ENCODE measurements around the gene FAM3D. TPM values are rescaled to one million over a fixed set of nuclear protein-coding genes. Genes with fewer than 3 reads are reported as not detected.
"Not testable (repeated sequence)": the region's sequence is repeated elsewhere in the genome, so short reads cannot be mapped to it uniquely, and the experiment has no call there.

The FAM3D gene
- polyA plus RNA-seq, 1 of the 3 experiments (the other 2 are of a cell fraction) = not detected

- Histone ChIP-seq H4K20me1 (ENCODE audit: insufficient read depth) (no peaks in the 10 kb centered on the region), H3F3A (replicated peaks; ENCODE audit: insufficient read depth) (no peaks in the 10 kb centered on the region), H3K27ac (ENCODE audit: low read depth in 2 of 2, low read length in 1 of 2) (no peak overlapping the region), H3K9me2 (no peaks in the 10 kb centered on the region), H3K36me3 (replicated peaks in 1 of 2; ENCODE audit: control insufficient read depth in 1 of 2, insufficient read depth in 2 of 2, low read length in 1 of 2) (no peaks in the 10 kb centered on the region), H3K9me3 (no peaks in the 10 kb centered on the region), H3K4me1 (ENCODE audit: control insufficient read depth in 1 of 2, insufficient read depth in 2 of 2, low read depth in 1 of 2, low read length in 1 of 2) (no peaks in the 10 kb centered on the region), H3K79me2 (ENCODE audit: insufficient read depth) (no peaks in the 10 kb centered on the region), H3K4me2 (no peak overlapping the region), H3K9ac (no peak overlapping the region), H2AFZ (ENCODE audit: low read depth) (no peak overlapping the region), H3K27me3 (ENCODE audit: insufficient read depth) (no peaks in the 10 kb centered on the region), H3K4me3 (ENCODE audit: low read depth in 2 of 2, low read length in 1 of 2) (no peak overlapping the region)
- POLR2A ChIA-PET = no interaction called here
- no peak for DNase-seq
- no peak for TF ChIP-seq GABPA (IDR thresholded peaks at IDR 0.05; ENCODE audit: low read depth)
- TF ChIP-seq RXRA (IDR thresholded peaks at IDR 0.05; ENCODE audit: borderline replicate concordance, low read depth) = no peak
- no peak for TF ChIP-seq GATA2 (CRISPR knock-in tag; IDR thresholded peaks at IDR 0.05)
- CTCF ChIA-PET = no interaction called here
Measured at GRCh38 chr3:58698246-58698645, 31.7 kb upstream of the FAM3D start.

- Histone ChIP-seq H3K4me1 (ENCODE audit: control insufficient read depth in 1 of 2, insufficient read depth in 2 of 2, low read depth in 1 of 2, low read length in 1 of 2) (no peaks in the 10 kb centered on the region), H3K27ac (ENCODE audit: low read depth in 2 of 2, low read length in 1 of 2) (no peak overlapping the region), H4K20me1 (ENCODE audit: insufficient read depth) (no peaks in the 10 kb centered on the region), H3K9me2 (no peaks in the 10 kb centered on the region), H3K79me2 (ENCODE audit: insufficient read depth) (no peaks in the 10 kb centered on the region), H3K9ac (no peak overlapping the region), H2AFZ (ENCODE audit: low read depth) (no peak overlapping the region), H3K36me3 (replicated peaks in 1 of 2; ENCODE audit: control insufficient read depth in 1 of 2, insufficient read depth in 2 of 2, low read length in 1 of 2) (no peaks in the 10 kb centered on the region), H3F3A (replicated peaks; ENCODE audit: insufficient read depth) (no peaks in the 10 kb centered on the region), H3K27me3 (ENCODE audit: insufficient read depth) (no peaks in the 10 kb centered on the region), H3K4me3 (ENCODE audit: low read depth in 2 of 2, low read length in 1 of 2) (no peak overlapping the region), H3K4me2 (no peak overlapping the region), H3K9me3 (peaks cover 3% of the 10 kb centered on the region; the same call in 1 of the 2 replicates)
- ChIA-PET CTCF (no interaction called here), POLR2A (no interaction called here)
- no peak for TF ChIP-seq RAD21 (IDR thresholded peaks at IDR 0.05; ENCODE audit: low read length)
- TF ChIP-seq FOXM1 (IDR thresholded peaks at IDR 0.05; ENCODE audit: low read depth) = no peak
- TF ChIP-seq MEF2A (IDR thresholded peaks at IDR 0.05; ENCODE audit: borderline replicate concordance, low read depth) = no peak
- TF ChIP-seq CTCF (IDR thresholded peaks at IDR 0.05) = no peak
- no peak for TF ChIP-seq GABPA (IDR thresholded peaks at IDR 0.05; ENCODE audit: low read depth)
- TF ChIP-seq JUND (IDR thresholded peaks at IDR 0.05) = no peak
- TF ChIP-seq REST (IDR thresholded peaks at IDR 0.05; ENCODE audit: low read depth, low read length) = no peak
- no peak for DNase-seq
Measured at GRCh38 chr3:58697561-58697960, 31.0 kb upstream of the FAM3D start.

- H3K79me2 ChIP-seq (ENCODE audit: insufficient read depth); H3K4me2 ChIP-seq; H3K36me3 ChIP-seq (replicated peaks in 1 of 2; ENCODE audit: control insufficient read depth in 1 of 2, insufficient read depth in 2 of 2, low read length in 1 of 2); H3F3A ChIP-seq (replicated peaks; ENCODE audit: insufficient read depth); DNase-seq; H3K4me3 ChIP-seq (ENCODE audit: low read depth in 2 of 2, low read length in 1 of 2); H3K27me3 ChIP-seq (ENCODE audit: insufficient read depth); H3K9me2 ChIP-seq; H3K9ac ChIP-seq; POLR2A ChIA-PET; H3K27ac ChIP-seq (ENCODE audit: low read depth in 2 of 2, low read length in 1 of 2); H4K20me1 ChIP-seq (ENCODE audit: insufficient read depth); H3K9me3 ChIP-seq; H3K4me1 ChIP-seq (ENCODE audit: control insufficient read depth in 1 of 2, insufficient read depth in 2 of 2, low read depth in 1 of 2, low read length in 1 of 2); H2AFZ ChIP-seq (ENCODE audit: low read depth): not testable (repeated sequence)
- CTCF ChIA-PET = interaction anchor here (1.1 kb wide), 1 partner anchor 12 kb away, joined by 3 read pairs; no protein-coding TSS in a partner anchor
- 16% methylated on average over 3 of the region's 3 CpGs for WGBS (ENCODE audit: low lambda C conversion rate)
Measured at GRCh38 chr3:58696813-58697212, 30.2 kb upstream of the FAM3D start.

Measured in SK-N-SH (cell line).